Neuron (in vitro differentiated cells): ENCODE results near the gene KRCC1.

Source experiments
- H2AFZ ChIP-seq: one replicate; pipeline ENCODE4 v1.6.1; 2013; ENCODE audit warnings: low read depth, mild to moderate bottlenecking, inconsistent platforms, low read length, moderate library complexity
- H3K27me3 ChIP-seq: one replicate; pipeline ENCODE4 v1.6.1; 2013; ENCODE audit warnings: low read length; ENCODE audit not compliant: insufficient read depth
- H3K36me3 ChIP-seq: one replicate; pipeline ENCODE4 v1.6.1; 2013; ENCODE audit warnings: low read length; ENCODE audit not compliant: insufficient read depth
- H3K4me1 ChIP-seq: one replicate; pipeline ENCODE4 v1.6.1; 2013; ENCODE audit warnings: low read length; ENCODE audit not compliant: insufficient read depth
- H3K4me3 ChIP-seq: 2 replicates; pipeline ENCODE4 v1.5.1; 2013; ENCODE audit warnings: mild to moderate bottlenecking, low read length, moderate library complexity
- H3K9me3 ChIP-seq: one replicate; pipeline ENCODE4 v1.6.1; 2013; ENCODE audit warnings: low read length

KRCC1 gene

GRCh38 chr2:88087073-88087472 lies 31.5 kb upstream of the KRCC1 start:
- no peak overlapping the region for H2AFZ ChIP-seq
- H3K9me3 ChIP-seq = no peaks in the 10 kb centered on the region

GRCh38 chr2:88086401-88086800 lies 30.8 kb upstream of the KRCC1 start:
- H3K9me3 ChIP-seq = no peaks in the 10 kb centered on the region
- H3K36me3 ChIP-seq = no peaks in the 10 kb centered on the region
- H3K27me3 ChIP-seq = no peaks in the 10 kb centered on the region
- H3K4me1 ChIP-seq = peaks cover 3% of the 10 kb centered on the region
- H3K4me3 ChIP-seq = no peak overlapping the region
- H2AFZ ChIP-seq = no peak overlapping the region

More at GRCh38 chr2:88087073-88087472, 31.5 kb upstream of the KRCC1 start:
- no peak overlapping the region for H3K4me3 ChIP-seq
- H3K4me1 ChIP-seq = peaks cover 3% of the 10 kb centered on the region
- no peaks in the 10 kb centered on the region for H3K27me3 ChIP-seq
- no peaks in the 10 kb centered on the region for H3K36me3 ChIP-seq

- Histone ChIP-seq H3K27me3 (no peaks in the 10 kb centered on the region), H3K36me3 (no peaks in the 10 kb centered on the region), H2AFZ (no peak overlapping the region), H3K4me1 (peaks cover 3% of the 10 kb centered on the region), H3K4me3 (no peak overlapping the region), H3K9me3 (no peaks in the 10 kb centered on the region)
These were observed 30.0 kb upstream of the KRCC1 start for GRCh38 chr2:88085602-88086001.

GRCh38 chr2:88085099-88085498 lies 29.5 kb upstream of the KRCC1 start:
- no peaks in the 10 kb centered on the region for H3K9me3 ChIP-seq
- H3K4me1 ChIP-seq = peaks cover 3% of the 10 kb centered on the region
- H2AFZ ChIP-seq = no peak overlapping the region
- no peaks in the 10 kb centered on the region for H3K36me3 ChIP-seq
- H3K27me3 ChIP-seq = no peaks in the 10 kb centered on the region
- H3K4me3 ChIP-seq = no peak overlapping the region

GRCh38 chr2:88082781-88083180 lies 27.2 kb upstream of the KRCC1 start:
- peaks cover 3% of the 10 kb centered on the region for H3K4me1 ChIP-seq
- no peak overlapping the region for H3K4me3 ChIP-seq
- H3K27me3 ChIP-seq = peaks cover 2% of the 10 kb centered on the region
- H3K36me3 ChIP-seq = no peaks in the 10 kb centered on the region
- H2AFZ ChIP-seq = no peak overlapping the region
- H3K9me3 ChIP-seq = no peaks in the 10 kb centered on the region

- H3K4me1 ChIP-seq = peaks cover 3% of the 10 kb centered on the region
- H3K36me3 ChIP-seq = no peaks in the 10 kb centered on the region
- no peak overlapping the region for H2AFZ ChIP-seq
- H3K4me3 ChIP-seq = no peak overlapping the region
- H3K27me3 ChIP-seq = peaks cover 2% of the 10 kb centered on the region
- no peaks in the 10 kb centered on the region for H3K9me3 ChIP-seq
These were observed 26.5 kb upstream of the KRCC1 start for GRCh38 chr2:88081924-88082608.

GRCh38 chr2:88080545-88080944 lies 25.0 kb upstream of the KRCC1 start:
- no peaks in the 10 kb centered on the region for H3K36me3 ChIP-seq
- H3K4me1 ChIP-seq = peaks cover 3% of the 10 kb centered on the region
- H3K27me3 ChIP-seq = peaks cover 2% of the 10 kb centered on the region
- H3K9me3 ChIP-seq = no peaks in the 10 kb centered on the region
- H3K4me3 ChIP-seq = no peak overlapping the region
- H2AFZ ChIP-seq = no peak overlapping the region

GRCh38 chr2:88078643-88079172 lies 23.1 kb upstream of the KRCC1 start:
- H3K27me3 ChIP-seq = peaks cover 2% of the 10 kb centered on the region
- no peak overlapping the region for H2AFZ ChIP-seq
- H3K4me1 ChIP-seq = peaks cover 3% of the 10 kb centered on the region
- no peaks in the 10 kb centered on the region for H3K36me3 ChIP-seq
- no peaks in the 10 kb centered on the region for H3K9me3 ChIP-seq
- no peak overlapping the region for H3K4me3 ChIP-seq

GRCh38 chr2:88077080-88077479 lies 21.5 kb upstream of the KRCC1 start:
- H3K4me3 ChIP-seq = no peak overlapping the region
- no peaks in the 10 kb centered on the region for H3K36me3 ChIP-seq
- H2AFZ ChIP-seq = no peak overlapping the region
- H3K4me1 ChIP-seq = no peaks in the 10 kb centered on the region
- H3K27me3 ChIP-seq = peaks cover 2% of the 10 kb centered on the region
- H3K9me3 ChIP-seq = no peaks in the 10 kb centered on the region

GRCh38 chr2:88074854-88075292 lies 19.3 kb upstream of the KRCC1 start:
- H3K36me3 ChIP-seq = no peaks in the 10 kb centered on the region
- no peaks in the 10 kb centered on the region for H3K4me1 ChIP-seq
- no peak overlapping the region for H3K4me3 ChIP-seq
- H3K9me3 ChIP-seq = no peaks in the 10 kb centered on the region
- H2AFZ ChIP-seq = no peak overlapping the region
- peaks cover 2% of the 10 kb centered on the region for H3K27me3 ChIP-seq

- Histone ChIP-seq H3K27me3 (peaks cover 2% of the 10 kb centered on the region), H3K9me3 (no peaks in the 10 kb centered on the region), H3K36me3 (no peaks in the 10 kb centered on the region)
These were observed 18.6 kb upstream of the KRCC1 start for GRCh38 chr2:88074150-88074549.

GRCh38 chr2:88071365-88071764 lies 15.8 kb upstream of the KRCC1 start:
- Histone ChIP-seq H3K27me3 (no peaks in the 10 kb centered on the region), H2AFZ (no peak overlapping the region), H3K9me3 (no peaks in the 10 kb centered on the region), H3K4me3 (no peak overlapping the region), H3K36me3 (no peaks in the 10 kb centered on the region), H3K4me1 (no peaks in the 10 kb centered on the region)

More at GRCh38 chr2:88074150-88074549, 18.6 kb upstream of the KRCC1 start:
- Histone ChIP-seq H3K4me1 (no peaks in the 10 kb centered on the region), H2AFZ (no peak overlapping the region), H3K4me3 (no peak overlapping the region)

- Histone ChIP-seq H2AFZ (no peak overlapping the region), H3K9me3 (no peaks in the 10 kb centered on the region), H3K36me3 (no peaks in the 10 kb centered on the region), H3K4me3 (no peak overlapping the region), H3K4me1 (no peaks in the 10 kb centered on the region), H3K27me3 (no peaks in the 10 kb centered on the region)
These were observed 14.5 kb upstream of the KRCC1 start for GRCh38 chr2:88070055-88070454.

- Histone ChIP-seq H3K4me1 (no peaks in the 10 kb centered on the region), H3K4me3 (no peak overlapping the region), H2AFZ (no peak overlapping the region), H3K36me3 (no peaks in the 10 kb centered on the region), H3K9me3 (no peaks in the 10 kb centered on the region), H3K27me3 (no peaks in the 10 kb centered on the region)
These were observed 13.5 kb upstream of the KRCC1 start for GRCh38 chr2:88069117-88069516.
